Liver (tissue), 9 donors: ENCODE data around the gene PIGQ. TPM values are rescaled to one million over a fixed set of nuclear protein-coding genes. Genes with fewer than 3 reads are reported as not detected.
A peak's percentile ranks its signal among the peaks of the same experiment; 100 is the strongest.

Source experiments
- DNase-seq: peaks from one replicate; pipeline ENCODE4 v3.0.0-alpha.2; 2017; ENCODE audit warnings: low spot score
- H3K27ac ChIP-seq, 2 donors: one replicate each; pipeline ENCODE4 v1.7.0; 2013; ENCODE audit warnings: inconsistent platforms in 2 of 2, low read length in 2 of 2, control low read depth in 1 of 2, low read depth in 1 of 2, mild to moderate bottlenecking in 1 of 2
- H3K27me3 ChIP-seq, 4 donors: one replicate each; pipeline versions ENCODE4 v1.6.1 to v1.7.0; 2013; ENCODE audit warnings: low read length in 3 of 4, inconsistent platforms in 1 of 4, mild to moderate bottlenecking in 1 of 4, moderate library complexity in 1 of 4; ENCODE audit not compliant: control insufficient read depth in 4 of 4, insufficient read depth in 4 of 4
- H3K36me3 ChIP-seq, 4 donors: one replicate each; pipeline versions ENCODE4 v1.6.1 to v1.7.0; 2013; ENCODE audit warnings: low read length in 3 of 4, mild to moderate bottlenecking in 3 of 4, low read depth in 1 of 4, moderate library complexity in 1 of 4; ENCODE audit not compliant: control insufficient read depth in 4 of 4, insufficient read depth in 3 of 4
- H3K4me1 ChIP-seq, 4 donors: one replicate each; pipeline versions ENCODE4 v1.6.1 to v1.7.0; 2013; ENCODE audit warnings: low read length in 3 of 4, mild to moderate bottlenecking in 3 of 4, moderate library complexity in 1 of 4; ENCODE audit not compliant: control insufficient read depth in 4 of 4, insufficient read depth in 4 of 4
- H3K4me3 ChIP-seq, 3 donors: one replicate each; pipeline versions ENCODE4 v1.6.1 to v1.7.0; 2013; ENCODE audit warnings: low read length in 3 of 3, control low read depth in 1 of 3, low read depth in 1 of 3, mild to moderate bottlenecking in 1 of 3
- H3K9ac ChIP-seq, 2 donors: one replicate each; pipeline ENCODE4 v1.7.0; 2013; ENCODE audit warnings: low read length in 2 of 2, mild to moderate bottlenecking in 2 of 2, moderate library complexity in 2 of 2, control low read depth in 1 of 2, low read depth in 1 of 2
- H3K9me3 ChIP-seq, 4 donors: one replicate each; pipeline versions ENCODE4 v1.6.1 to v1.7.0; 2013; ENCODE audit warnings: low read length in 3 of 4; ENCODE audit not compliant: control insufficient read depth in 4 of 4
- ATF3 ChIP-seq: IDR thresholded peaks from 2 replicates; pipeline ENCODE4 v1.6.1; 2016; ENCODE audit warnings: antibody characterized with exemption
- EGR1 ChIP-seq, 2 donors: IDR thresholded peaks; 2 replicates each; pipeline ENCODE4 v1.6.1; 2016 to 2018; ENCODE audit warnings: antibody characterized with exemption in 2 of 2, low read depth in 2 of 2
- FOXA1 ChIP-seq: IDR thresholded peaks from 2 replicates; pipeline ENCODE4 v1.6.1; 2016; ENCODE audit warnings: antibody characterized with exemption
- FOXA2 ChIP-seq: IDR thresholded peaks from 2 replicates; pipeline ENCODE4 v1.6.1; 2016; ENCODE audit warnings: antibody characterized with exemption
- GABPA ChIP-seq, 2 donors: IDR thresholded peaks in 1 of 2; conservative IDR thresholded peaks in 1 of 2; 2 replicates each; pipeline ENCODE4 v1.6.1; 2016; ENCODE audit warnings: antibody characterized with exemption in 2 of 2, mild to moderate bottlenecking in 1 of 2, moderate library complexity in 1 of 2
- HNF4A ChIP-seq, 2 donors: conservative IDR thresholded peaks; 2 replicates each; pipeline ENCODE4 v1.6.1; 2016; ENCODE audit warnings: antibody characterized with exemption in 2 of 2, mild to moderate bottlenecking in 2 of 2
- HNF4G ChIP-seq: IDR thresholded peaks from 2 replicates; pipeline ENCODE4 v1.6.1; 2016; ENCODE audit warnings: antibody characterized with exemption
- JUND ChIP-seq, 2 donors: IDR thresholded peaks; 2 replicates each; pipeline ENCODE4 v1.6.1; 2016; ENCODE audit warnings: antibody characterized with exemption in 2 of 2
- MAX ChIP-seq: IDR thresholded peaks from 2 replicates; pipeline ENCODE4 v1.6.1; 2016; ENCODE audit warnings: antibody characterized with exemption
- NR2F2 ChIP-seq: IDR thresholded peaks from 2 replicates; pipeline ENCODE4 v1.6.1; 2016; ENCODE audit warnings: antibody characterized with exemption
- RAD21 ChIP-seq, 2 donors: IDR thresholded peaks; 2 replicates each; pipeline ENCODE4 v1.6.1; 2016; ENCODE audit warnings: antibody characterized with exemption in 2 of 2, mild to moderate bottlenecking in 2 of 2
- RXRA ChIP-seq, 2 donors: IDR thresholded peaks; 2 replicates each; pipeline ENCODE4 v1.6.1; 2017 to 2018; ENCODE audit warnings: antibody characterized with exemption in 2 of 2, mild to moderate bottlenecking in 1 of 2
- SP1 ChIP-seq: IDR thresholded peaks from 2 replicates; pipeline ENCODE4 v1.6.1; 2018; ENCODE audit warnings: antibody characterized with exemption, mild to moderate bottlenecking
- TAF1 ChIP-seq: conservative IDR thresholded peaks from 2 replicates; pipeline ENCODE4 v1.6.1; 2016; ENCODE audit warnings: antibody characterized with exemption, mild to moderate bottlenecking
- YY1 ChIP-seq: IDR thresholded peaks from 2 replicates; pipeline ENCODE4 v1.6.1; 2016; ENCODE audit warnings: antibody characterized with exemption, mild to moderate bottlenecking
- WGBS: extraction: QIAGEN DNeasy Blood & Tissue Kit; methylation state at CpG from one replicate; pipeline ENCODE4 v1.1.7; 2013; 5-methylcytosine and 5-hydroxymethylcytosine counted together
- polyA plus RNA-seq, 2 donors: library from polyadenylated mRNA; stranded (reverse) in 1 of 2; unstranded in 1 of 2; fragments of 200-250 nt in 1 of 2; fragments of >200 nt in 1 of 2; fragmentation: Nextera tagmentation in 1 of 2; extraction: Ambion mirVana in 1 of 2; gene quantifications; one replicate each; pipeline versions ENCODE4 v1.2.1 to v1.2.3, GENCODE V29; 2013 to 2015
- total RNA-seq, 2 donors: library from RNA; depleted of rRNA; stranded (reverse); fragments of >200 nt; gene quantifications; one replicate each; pipeline ENCODE4 v1.2.3, GENCODE V29; 2014
- TF ChIP-seq, protein P1 (sequence below): IDR thresholded peaks from 2 replicates; pipeline ENCODE4 v1.6.1; 2016; ENCODE audit warnings: antibody characterized with exemption, mild to moderate bottlenecking
- TF ChIP-seq, protein P2 (sequence below): fragments of 150-350 bp; IDR thresholded peaks from 2 replicates; pipeline ENCODE4 v1.5.1; 2017; ENCODE audit warnings: improper control_type of control experiment, low read depth, low read length; ENCODE audit not compliant: missing input control
- TF ChIP-seq, protein P3 (sequence below): IDR thresholded peaks from 2 replicates; pipeline ENCODE4 v1.6.1; 2016; ENCODE audit warnings: antibody characterized with exemption
- donor health status: healthy.
- donor health status: healthy.
- donor health status: healthy.
- donor health status: healthy.
- donor health status: healthy.

Gene PIGQ
- total and polyA plus RNA-seq, 4 donors = 16.8 to 144 (median 20.6) TPM

GRCh38 chr16:588889-589657 lies 19.3 kb downstream of the PIGQ start:
- Histone ChIP-seq H3K36me3 (no peaks in the 10 kb centered on the region), H3K27me3 (no peaks in the 10 kb centered on the region), H3K4me3 (peak overlapping the region; percentile 89 to 92 (median 92)), H3K9me3 (no peaks in the 10 kb centered on the region), H3K9ac (peak overlapping the region; percentile 67 to 97), H3K27ac (peak overlapping the region; percentile 94 to 97), H3K4me1 (peaks cover 24 to 71% (median 60%) of the 10 kb centered on the region in 4 donors)
- WGBS = under 1% methylated on average over 107 of the region's 107 CpGs
- TF ChIP-seq EGR1 (IDR thresholded peaks at IDR 0.05; ENCODE audit: low read depth in 2 of 2) = no peak
- peak; percentile 81 to 92 for TF ChIP-seq GABPA (IDR thresholded peaks at IDR 0.05 in 1 of 2, conservative IDR thresholded peaks at IDR 0.05 in 1 of 2)
- TF ChIP-seq, protein P1, sequence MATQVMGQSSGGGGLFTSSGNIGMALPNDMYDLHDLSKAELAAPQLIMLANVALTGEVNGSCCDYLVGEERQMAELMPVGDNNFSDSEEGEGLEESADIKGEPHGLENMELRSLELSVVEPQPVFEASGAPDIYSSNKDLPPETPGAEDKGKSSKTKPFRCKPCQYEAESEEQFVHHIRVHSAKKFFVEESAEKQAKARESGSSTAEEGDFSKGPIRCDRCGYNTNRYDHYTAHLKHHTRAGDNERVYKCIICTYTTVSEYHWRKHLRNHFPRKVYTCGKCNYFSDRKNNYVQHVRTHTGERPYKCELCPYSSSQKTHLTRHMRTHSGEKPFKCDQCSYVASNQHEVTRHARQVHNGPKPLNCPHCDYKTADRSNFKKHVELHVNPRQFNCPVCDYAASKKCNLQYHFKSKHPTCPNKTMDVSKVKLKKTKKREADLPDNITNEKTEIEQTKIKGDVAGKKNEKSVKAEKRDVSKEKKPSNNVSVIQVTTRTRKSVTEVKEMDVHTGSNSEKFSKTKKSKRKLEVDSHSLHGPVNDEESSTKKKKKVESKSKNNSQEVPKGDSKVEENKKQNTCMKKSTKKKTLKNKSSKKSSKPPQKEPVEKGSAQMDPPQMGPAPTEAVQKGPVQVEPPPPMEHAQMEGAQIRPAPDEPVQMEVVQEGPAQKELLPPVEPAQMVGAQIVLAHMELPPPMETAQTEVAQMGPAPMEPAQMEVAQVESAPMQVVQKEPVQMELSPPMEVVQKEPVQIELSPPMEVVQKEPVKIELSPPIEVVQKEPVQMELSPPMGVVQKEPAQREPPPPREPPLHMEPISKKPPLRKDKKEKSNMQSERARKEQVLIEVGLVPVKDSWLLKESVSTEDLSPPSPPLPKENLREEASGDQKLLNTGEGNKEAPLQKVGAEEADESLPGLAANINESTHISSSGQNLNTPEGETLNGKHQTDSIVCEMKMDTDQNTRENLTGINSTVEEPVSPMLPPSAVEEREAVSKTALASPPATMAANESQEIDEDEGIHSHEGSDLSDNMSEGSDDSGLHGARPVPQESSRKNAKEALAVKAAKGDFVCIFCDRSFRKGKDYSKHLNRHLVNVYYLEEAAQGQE = no peak
- TF ChIP-seq SP1 = peak; percentile 80
- peak; percentile 100 for DNase-seq

DNA sequence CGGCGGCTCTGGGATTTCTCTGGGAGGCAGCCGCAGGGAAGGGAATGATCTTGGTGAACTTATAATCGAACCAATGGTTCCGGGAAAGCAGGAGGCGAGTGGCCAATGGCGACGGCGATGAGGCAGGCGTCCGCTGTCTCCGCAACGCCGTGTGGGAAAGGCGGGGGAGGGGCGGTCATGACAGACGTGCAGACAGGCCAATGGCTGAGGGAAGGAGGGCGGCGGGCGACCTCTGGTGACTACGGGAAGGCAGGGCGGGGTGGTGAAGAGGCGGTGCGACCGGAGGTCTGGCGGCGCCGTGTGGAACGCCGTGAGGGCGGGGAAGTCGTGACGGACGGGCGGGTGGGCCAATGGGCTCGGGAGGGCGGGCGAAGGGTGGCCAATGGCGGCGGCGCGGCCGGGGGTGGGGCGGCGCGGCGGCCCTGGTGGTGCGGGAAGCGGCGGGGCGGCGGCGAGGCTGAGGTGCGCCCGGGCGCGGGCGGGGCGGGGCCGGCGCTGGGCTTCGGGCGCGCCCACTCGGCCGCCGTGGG lies 20.0 kb downstream of the PIGQ start, which contains the start of gene RAB40C:
RAB40C (plus strand) TSS at position 409 of the 530 bp plus-strand sequence. CDS start 226 bp downstream, outside the sequence.
- under 1% methylated on average over 67 of the region's 67 CpGs for WGBS
- peak within 1 kb of the TSS; percentile 89 to 92 (median 92) for H3K4me3 ChIP-seq
- DNase-seq = peak; percentile 99
- no peaks in the 10 kb centered on the region for H3K36me3 ChIP-seq
- peak within 1 kb of the TSS; percentile 94 to 97 for H3K27ac ChIP-seq
- no peak for TF ChIP-seq HNF4G
- TF ChIP-seq GABPA (IDR thresholded peaks at IDR 0.05 in 1 of 2, conservative IDR thresholded peaks at IDR 0.05 in 1 of 2) = no peak
- TF ChIP-seq EGR1 (IDR thresholded peaks at IDR 0.05; ENCODE audit: low read depth in 2 of 2) = no peak
- TF ChIP-seq HNF4A (conservative IDR thresholded peaks at IDR 0.05) = no peak
- TF ChIP-seq JUND (IDR thresholded peaks at IDR 0.05) = no peak
- TF ChIP-seq, protein P2, sequence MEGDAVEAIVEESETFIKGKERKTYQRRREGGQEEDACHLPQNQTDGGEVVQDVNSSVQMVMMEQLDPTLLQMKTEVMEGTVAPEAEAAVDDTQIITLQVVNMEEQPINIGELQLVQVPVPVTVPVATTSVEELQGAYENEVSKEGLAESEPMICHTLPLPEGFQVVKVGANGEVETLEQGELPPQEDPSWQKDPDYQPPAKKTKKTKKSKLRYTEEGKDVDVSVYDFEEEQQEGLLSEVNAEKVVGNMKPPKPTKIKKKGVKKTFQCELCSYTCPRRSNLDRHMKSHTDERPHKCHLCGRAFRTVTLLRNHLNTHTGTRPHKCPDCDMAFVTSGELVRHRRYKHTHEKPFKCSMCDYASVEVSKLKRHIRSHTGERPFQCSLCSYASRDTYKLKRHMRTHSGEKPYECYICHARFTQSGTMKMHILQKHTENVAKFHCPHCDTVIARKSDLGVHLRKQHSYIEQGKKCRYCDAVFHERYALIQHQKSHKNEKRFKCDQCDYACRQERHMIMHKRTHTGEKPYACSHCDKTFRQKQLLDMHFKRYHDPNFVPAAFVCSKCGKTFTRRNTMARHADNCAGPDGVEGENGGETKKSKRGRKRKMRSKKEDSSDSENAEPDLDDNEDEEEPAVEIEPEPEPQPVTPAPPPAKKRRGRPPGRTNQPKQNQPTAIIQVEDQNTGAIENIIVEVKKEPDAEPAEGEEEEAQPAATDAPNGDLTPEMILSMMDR = peak; percentile 19
- TF ChIP-seq RAD21 (IDR thresholded peaks at IDR 0.05) = no peak
- TF ChIP-seq MAX = no peak
- no peak for TF ChIP-seq FOXA2
- TF ChIP-seq RXRA (IDR thresholded peaks at IDR 0.05) = peak in 1 of 2 donors; percentile 78
- TF ChIP-seq, protein P3, sequence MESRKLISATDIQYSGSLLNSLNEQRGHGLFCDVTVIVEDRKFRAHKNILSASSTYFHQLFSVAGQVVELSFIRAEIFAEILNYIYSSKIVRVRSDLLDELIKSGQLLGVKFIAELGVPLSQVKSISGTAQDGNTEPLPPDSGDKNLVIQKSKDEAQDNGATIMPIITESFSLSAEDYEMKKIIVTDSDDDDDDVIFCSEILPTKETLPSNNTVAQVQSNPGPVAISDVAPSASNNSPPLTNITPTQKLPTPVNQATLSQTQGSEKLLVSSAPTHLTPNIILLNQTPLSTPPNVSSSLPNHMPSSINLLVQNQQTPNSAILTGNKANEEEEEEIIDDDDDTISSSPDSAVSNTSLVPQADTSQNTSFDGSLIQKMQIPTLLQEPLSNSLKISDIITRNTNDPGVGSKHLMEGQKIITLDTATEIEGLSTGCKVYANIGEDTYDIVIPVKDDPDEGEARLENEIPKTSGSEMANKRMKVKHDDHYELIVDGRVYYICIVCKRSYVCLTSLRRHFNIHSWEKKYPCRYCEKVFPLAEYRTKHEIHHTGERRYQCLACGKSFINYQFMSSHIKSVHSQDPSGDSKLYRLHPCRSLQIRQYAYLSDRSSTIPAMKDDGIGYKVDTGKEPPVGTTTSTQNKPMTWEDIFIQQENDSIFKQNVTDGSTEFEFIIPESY = no peak
- TF ChIP-seq, protein P1 = no peak
- TF ChIP-seq SP1 = peak; percentile 82
- no peak for TF ChIP-seq TAF1
- TF ChIP-seq ATF3 = no peak
- TF ChIP-seq YY1 = peak; percentile 53
- TF ChIP-seq NR2F2 = no peak
- no peak for TF ChIP-seq FOXA1
- no peaks in the 10 kb centered on the region for H3K9me3 ChIP-seq
- H3K27me3 ChIP-seq = no peaks in the 10 kb centered on the region
- peak within 1 kb of the TSS; percentile 52 to 97 for H3K9ac ChIP-seq
- H3K4me1 ChIP-seq = peaks cover 23 to 75% (median 65%) of the 10 kb centered on the region in 4 donors
